Uterus (tissue), 2 donors: ENCODE measurements around the gene PCDH9.

Source experiments
- POLR2A ChIP-seq, 2 donors: fragments of 450-650 bp; IDR thresholded peaks; one replicate each; pipeline ENCODE4 v1.6.1; 2016; ENCODE audit warnings: antibody characterized with exemption in 2 of 2, mild to moderate bottlenecking in 1 of 2, moderate library complexity in 1 of 2
- TF ChIP-seq, protein P1 (sequence below), 4 experiments: fragments of 200-600 bp in 2 of 4; fragments of 450-650 bp in 2 of 4; sonication (generic) in 2 of 4; IDR thresholded peaks; one replicate each; pipeline ENCODE4 v1.5.1; 2016 to 2019; ENCODE audit warnings: antibody characterized with exemption in 4 of 4, mild to moderate bottlenecking in 2 of 4, moderate library complexity in 1 of 4

DNA sequence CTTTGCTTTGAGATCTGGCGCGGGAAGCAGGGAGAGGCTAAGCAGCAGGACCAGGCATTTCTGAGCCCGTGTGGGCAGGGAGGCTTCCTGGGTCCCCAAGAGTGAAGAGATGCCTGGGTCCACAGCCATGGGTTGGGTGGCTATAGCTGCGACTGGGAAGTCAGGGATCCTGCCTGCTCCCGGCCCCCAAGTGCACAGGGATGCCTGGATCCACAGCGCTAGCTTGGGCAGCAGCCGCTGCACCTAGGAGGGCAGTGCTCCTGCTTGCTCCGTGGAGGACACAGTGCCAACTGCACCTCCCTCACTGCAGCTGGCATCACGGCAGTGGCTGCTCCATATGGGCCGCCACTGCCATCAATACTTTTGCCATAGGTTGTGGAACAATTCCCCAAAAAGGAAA is 384.7 kb downstream of the PCDH9 start:
- TF ChIP-seq, protein P1, sequence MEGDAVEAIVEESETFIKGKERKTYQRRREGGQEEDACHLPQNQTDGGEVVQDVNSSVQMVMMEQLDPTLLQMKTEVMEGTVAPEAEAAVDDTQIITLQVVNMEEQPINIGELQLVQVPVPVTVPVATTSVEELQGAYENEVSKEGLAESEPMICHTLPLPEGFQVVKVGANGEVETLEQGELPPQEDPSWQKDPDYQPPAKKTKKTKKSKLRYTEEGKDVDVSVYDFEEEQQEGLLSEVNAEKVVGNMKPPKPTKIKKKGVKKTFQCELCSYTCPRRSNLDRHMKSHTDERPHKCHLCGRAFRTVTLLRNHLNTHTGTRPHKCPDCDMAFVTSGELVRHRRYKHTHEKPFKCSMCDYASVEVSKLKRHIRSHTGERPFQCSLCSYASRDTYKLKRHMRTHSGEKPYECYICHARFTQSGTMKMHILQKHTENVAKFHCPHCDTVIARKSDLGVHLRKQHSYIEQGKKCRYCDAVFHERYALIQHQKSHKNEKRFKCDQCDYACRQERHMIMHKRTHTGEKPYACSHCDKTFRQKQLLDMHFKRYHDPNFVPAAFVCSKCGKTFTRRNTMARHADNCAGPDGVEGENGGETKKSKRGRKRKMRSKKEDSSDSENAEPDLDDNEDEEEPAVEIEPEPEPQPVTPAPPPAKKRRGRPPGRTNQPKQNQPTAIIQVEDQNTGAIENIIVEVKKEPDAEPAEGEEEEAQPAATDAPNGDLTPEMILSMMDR (IDR thresholded peaks at IDR 0.05), result no peak
- TF ChIP-seq POLR2A (IDR thresholded peaks at IDR 0.05), result no peak
